Neural crest cell (in vitro differentiated cells): ENCODE measurements around the gene TMEM80. TPM values are rescaled to one million over a fixed set of nuclear protein-coding genes. Genes with fewer than 3 reads are reported as not detected.

Source experiments
- DNase-seq: peaks from one replicate; pipeline ENCODE4 v3.0.0; 2021; ENCODE audit warnings: low read depth, mixed read lengths, low spot score
- H3K27ac Mint-ChIP-seq: one replicate; pipeline ENCODE4 v1.8.0; 2021; ENCODE audit warnings: mild to moderate bottlenecking, mixed read lengths; ENCODE audit not compliant: unreplicated experiment
- H3K27me3 Mint-ChIP-seq: 2 replicates; pipeline ENCODE4 v1.8.0; 2021; ENCODE audit warnings: low read depth, mild to moderate bottlenecking, mixed read lengths
- H3K36me3 Mint-ChIP-seq: 2 replicates; pipeline ENCODE4 v1.8.0; 2021; ENCODE audit warnings: low read depth, mild to moderate bottlenecking, mixed read lengths
- H3K4me1 Mint-ChIP-seq: 2 replicates; pipeline ENCODE4 v1.8.0; 2021; ENCODE audit warnings: mixed read lengths
- H3K4me3 Mint-ChIP-seq: one replicate; pipeline ENCODE4 v1.8.0; 2021; ENCODE audit warnings: mild to moderate bottlenecking, mixed read lengths
- H3K9me3 Mint-ChIP-seq: 2 replicates; pipeline ENCODE4 v1.8.0; 2021; ENCODE audit warnings: mixed read lengths
- CTCF ChIP-seq: fragments of 200-600 bp; sonication (generic); conservative IDR thresholded peaks from 2 replicates; pipeline ENCODE4 v1.5.0; 2021; ENCODE audit warnings: antibody characterized with exemption, mild to moderate bottlenecking
- total RNA-seq: library from RNA; stranded (reverse); gene quantifications from 2 replicates; pipeline ENCODE4 v1.2.1, GENCODE V29; 2021

The TMEM80 gene
- total RNA-seq, 1 donor from 2014 or later, result 26.8 TPM

GRCh38 chr11:745428-745827, 49.8 kb downstream of the TMEM80 start:
- no peaks in the 10 kb centered on the region for H3K36me3 Mint-ChIP-seq
- DNase-seq, result no peak
- no peak overlapping the region for H3K27ac Mint-ChIP-seq
- H3K4me3 Mint-ChIP-seq, result peak overlapping the region; percentile 78
- no peak for TF ChIP-seq CTCF
- H3K27me3 Mint-ChIP-seq, result no peaks in the 10 kb centered on the region
- peaks cover 20% of the 10 kb centered on the region for H3K4me1 Mint-ChIP-seq
- no peaks in the 10 kb centered on the region for H3K9me3 Mint-ChIP-seq

GRCh38 chr11:746289-747157, 50.9 kb downstream of the TMEM80 start:
- Mint-ChIP-seq H3K4me3 (peak overlapping the region; percentile 89), H3K27me3 (no peaks in the 10 kb centered on the region), H3K27ac (no peak overlapping the region), H3K9me3 (no peaks in the 10 kb centered on the region), H3K36me3 (no peaks in the 10 kb centered on the region), H3K4me1 (peaks cover 20% of the 10 kb centered on the region)
- TF ChIP-seq CTCF, result no peak
- DNase-seq, result peak; percentile 25

- no peaks in the 10 kb centered on the region for H3K27me3 Mint-ChIP-seq
- no peaks in the 10 kb centered on the region for H3K9me3 Mint-ChIP-seq
- peaks cover 20% of the 10 kb centered on the region for H3K4me1 Mint-ChIP-seq
Measured at GRCh38 chr11:747158-748006, 51.8 kb downstream of the TMEM80 start, which contains the start of gene TALDO1. TSS of gene TALDO1 (plus strand) at chr11:747464. CDS start at chr11:747482, 18 bp downstream.

GRCh38 chr11:748007-748359, 52.4 kb downstream of the TMEM80 start:
- Mint-ChIP-seq H3K4me3 (peak overlapping the region; percentile 91), H3K27me3 (no peaks in the 10 kb centered on the region), H3K36me3 (no peaks in the 10 kb centered on the region), H3K9me3 (no peaks in the 10 kb centered on the region), H3K4me1 (peaks cover 20% of the 10 kb centered on the region), H3K27ac (no peak overlapping the region)
- TF ChIP-seq CTCF, result no peak
- no peak for DNase-seq

More at GRCh38 chr11:747158-748006, 51.8 kb downstream of the TMEM80 start, which contains the start of gene TALDO1:
- peak; percentile 33 for TF ChIP-seq CTCF
- peak; percentile 91 for DNase-seq
- Mint-ChIP-seq H3K27ac (no peak within 1 kb of the TSS), H3K36me3 (no peaks in the 10 kb centered on the region), H3K4me3 (peak within 1 kb of the TSS; percentile 91)

GRCh38 chr11:749731-750130, 54.1 kb downstream of the TMEM80 start:
- Mint-ChIP-seq H3K9me3 (no peaks in the 10 kb centered on the region), H3K27ac (no peak overlapping the region), H3K36me3 (no peaks in the 10 kb centered on the region), H3K27me3 (no peaks in the 10 kb centered on the region), H3K4me1 (peaks cover 16% of the 10 kb centered on the region), H3K4me3 (peak overlapping the region; percentile 75)
- no peak for TF ChIP-seq CTCF
- no peak for DNase-seq

Other genes starting within 250 kb of the TMEM80 start
- gene PTDSS2, start 245.5 kb upstream of the TMEM80 start, total RNA-seq, result 51.2 and 52.4 TPM in 2 replicates
- 69.2 and 71.1 TPM in 2 replicates for gene RNH1, start 188.6 kb upstream of the TMEM80 start, total RNA-seq
- gene HRAS, start 160.2 kb upstream of the TMEM80 start, total RNA-seq, result 90.6 and 93.5 TPM in 2 replicates
- gene LRRC56, start 158.3 kb upstream of the TMEM80 start, total RNA-seq, result 2.1 and 2.4 TPM in 2 replicates
- 1.8 and 2.2 TPM in 2 replicates for gene LMNTD2, start 135.1 kb upstream of the TMEM80 start, total RNA-seq
- 7.3 and 7.4 TPM in 2 replicates for gene RASSF7, start 134.8 kb upstream of the TMEM80 start, total RNA-seq
- 52.3 TPM in 2 replicates for gene PHRF1, start 119.3 kb upstream of the TMEM80 start, total RNA-seq
- 10.2 and 11.4 TPM in 2 replicates for gene IRF7, start 79.9 kb upstream of the TMEM80 start, total RNA-seq
- not detected in 2 replicates for gene CDHR5, start 70.9 kb upstream of the TMEM80 start, total RNA-seq
- gene SCT, start 68.6 kb upstream of the TMEM80 start, total RNA-seq, result not detected in 2 replicates
- 0.30 and 0.63 TPM in 2 replicates for gene DRD4, start 58.5 kb upstream of the TMEM80 start, total RNA-seq
- 60.9 and 67.0 TPM in 2 replicates for gene DEAF1, start 594 bp upstream of the TMEM80 start, total RNA-seq
- gene EPS8L2, start 10.4 kb downstream of the TMEM80 start, total RNA-seq, result 2.6 and 3.9 TPM in 2 replicates
- 154 and 163 TPM in 2 replicates for gene TALDO1, start 51.6 kb downstream of the TMEM80 start, total RNA-seq
- gene GATD1, start 81.7 kb downstream of the TMEM80 start, total RNA-seq, result 93.6 and 94.9 TPM in 2 replicates
- gene CEND1, start 94.3 kb downstream of the TMEM80 start, total RNA-seq, result 1.0 and 1.2 TPM in 2 replicates
- gene SLC25A22, start 102.5 kb downstream of the TMEM80 start, total RNA-seq, result 53.4 and 54.6 TPM in 2 replicates
- 30.7 and 37.9 TPM in 2 replicates for gene PIDD1, start 109.4 kb downstream of the TMEM80 start, total RNA-seq
- 1,810 and 1,830 TPM in 2 replicates for gene RPLP2, start 114.2 kb downstream of the TMEM80 start, total RNA-seq
- 27.0 and 34.5 TPM in 2 replicates for gene PNPLA2, start 123.1 kb downstream of the TMEM80 start, total RNA-seq
- 1.6 and 2.7 TPM in 2 replicates for gene CRACR2B, start 132.1 kb downstream of the TMEM80 start, total RNA-seq
- gene CD151, start 137.1 kb downstream of the TMEM80 start, total RNA-seq, result 101 and 108 TPM in 2 replicates
- 128 and 134 TPM in 2 replicates for gene POLR2L, start 146.7 kb downstream of the TMEM80 start, total RNA-seq
- gene TSPAN4, start 147.0 kb downstream of the TMEM80 start, total RNA-seq, result 40.0 and 40.2 TPM in 2 replicates
- 81.8 and 82.4 TPM in 2 replicates for gene CHID1, start 215.0 kb downstream of the TMEM80 start, total RNA-seq
- gene AP2A2, start 230.1 kb downstream of the TMEM80 start, total RNA-seq, result 75.5 and 78.1 TPM in 2 replicates